ENCODE results near the gene MS4A18.
"Not testable (repeated sequence)": the region's sequence is repeated elsewhere in the genome, so short reads cannot be mapped to it uniquely, and the experiment has no call there.

The MS4A18 gene

GRCh38 chr11:60724420-60724819 is at the start of gene MS4A18:
Gene MS4A18, plus strand, starts transcription at chr11:60724720.
- no peak for TF ChIP-seq CTCF (IDR thresholded peaks at IDR 0.05; ENCODE audit: low read depth, low read length)

GRCh38 chr11:60678231-60678630 is 46.3 kb upstream of the MS4A18 start:
- not testable (repeated sequence) for DNase-seq (ENCODE audit: extremely low read depth, low read depth)

More at GRCh38 chr11:60724420-60724819, at the start of gene MS4A18:
- no peak for DNase-seq (ENCODE audit: extremely low read depth, low read depth)

- TF ChIP-seq CTCF (IDR thresholded peaks at IDR 0.05; ENCODE audit: low read depth, low read length), result no peak
- DNase-seq (ENCODE audit: extremely low read depth, low read depth), result no peak
Observed at GRCh38 chr11:60679879-60680278, 44.6 kb upstream of the MS4A18 start.

- no peak for DNase-seq (ENCODE audit: extremely low read depth, low read depth)
- TF ChIP-seq CTCF (IDR thresholded peaks at IDR 0.05; ENCODE audit: low read depth, low read length), result no peak
Observed at GRCh38 chr11:60680455-60681119, 43.9 kb upstream of the MS4A18 start.

- not testable (repeated sequence) for DNase-seq (ENCODE audit: extremely low read depth, low read depth)
Observed at GRCh38 chr11:60684541-60684848, 40.0 kb upstream of the MS4A18 start.

GRCh38 chr11:60691661-60692060 is 32.9 kb upstream of the MS4A18 start:
- no peak for DNase-seq (ENCODE audit: extremely low read depth, low read depth)

GRCh38 chr11:60699284-60699691 is 25.2 kb upstream of the MS4A18 start, which contains the start of gene MS4A8:
Gene MS4A8, plus strand, starts transcription at chr11:60699612. Its CDS starts 1,249 bp downstream, at chr11:60700861.
- DNase-seq (ENCODE audit: extremely low read depth, low read depth), result no peak
- TF ChIP-seq CTCF (IDR thresholded peaks at IDR 0.05; ENCODE audit: low read depth, low read length), result no peak

More at GRCh38 chr11:60691661-60692060, 32.9 kb upstream of the MS4A18 start:
- TF ChIP-seq CTCF (IDR thresholded peaks at IDR 0.05; ENCODE audit: low read depth, low read length), result no peak

GRCh38 chr11:60699936-60700335 is 24.6 kb upstream of the MS4A18 start:
- no peak for TF ChIP-seq CTCF (IDR thresholded peaks at IDR 0.05; ENCODE audit: low read depth, low read length)
- no peak for DNase-seq (ENCODE audit: extremely low read depth, low read depth)
